Measurements from ENCODE around the gene FIGNL2. TPM values are rescaled to one million over a fixed set of nuclear protein-coding genes. Genes with fewer than 3 reads are reported as not detected.
"Not testable (repeated sequence)": the region's sequence is repeated elsewhere in the genome, so short reads cannot be mapped to it uniquely, and the experiment has no call there.

FIGNL2 gene
- total RNA-seq, 1 donor from 2014 or later, result 1.3 TPM

DNA sequence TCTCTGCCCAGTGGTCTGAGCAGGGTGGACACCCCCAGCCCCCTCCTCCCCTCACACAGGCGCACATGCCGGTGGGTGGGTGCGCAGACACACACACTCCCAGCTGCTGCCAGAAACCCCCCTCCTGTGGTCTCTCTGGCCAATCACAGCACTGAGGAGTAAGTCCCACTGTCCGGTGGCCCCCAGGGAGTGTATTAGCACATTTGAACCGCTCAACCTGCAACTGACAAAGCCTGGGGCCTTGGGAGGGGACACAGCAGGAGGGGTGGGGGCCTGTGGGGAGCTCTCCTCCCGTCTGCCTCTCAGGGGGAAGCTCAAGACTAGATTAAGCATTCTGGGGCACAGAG, 11.7 kb downstream of the FIGNL2 start:
- DNase-seq (ENCODE audit: low spot score), result no peak

DNA sequence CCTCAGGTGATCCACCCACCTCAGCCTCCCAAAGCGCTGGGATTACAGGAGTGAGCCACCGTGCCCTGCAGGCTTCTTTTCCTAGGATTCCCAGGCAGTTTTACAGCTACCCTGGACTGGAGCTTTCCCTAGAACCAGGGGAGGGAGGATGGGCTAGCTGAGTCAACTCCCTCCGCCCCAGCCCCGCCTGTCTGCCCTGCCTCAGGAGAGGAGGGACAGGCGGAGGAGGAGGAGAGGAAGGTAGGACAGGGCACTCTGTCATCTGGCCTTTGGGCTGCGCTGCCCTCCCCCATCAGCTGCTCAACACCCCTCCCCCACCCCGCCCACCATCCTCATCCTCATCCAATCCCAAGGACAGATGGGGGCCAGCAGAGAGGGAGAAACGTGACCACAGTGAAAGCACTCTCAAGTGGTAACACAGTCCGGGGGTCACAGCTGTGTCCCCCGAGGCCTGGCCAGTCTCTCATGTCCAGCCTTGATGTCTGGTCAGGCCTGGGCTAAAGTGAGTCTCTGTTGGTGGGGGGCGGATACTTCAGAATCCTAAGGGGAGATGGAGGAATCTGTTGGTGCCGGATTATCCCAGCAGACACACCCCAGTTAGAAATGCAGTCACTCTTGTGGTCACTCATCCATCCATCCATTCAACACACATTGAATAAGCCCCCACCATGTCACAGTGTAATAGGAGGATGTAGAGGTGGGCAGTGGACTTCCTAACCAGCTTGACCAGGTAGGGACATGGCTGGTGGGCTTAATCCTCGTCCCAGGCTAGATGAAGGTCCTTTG, 12.3 kb downstream of the FIGNL2 start:
- DNase-seq (ENCODE audit: low spot score), result no peak

DNA sequence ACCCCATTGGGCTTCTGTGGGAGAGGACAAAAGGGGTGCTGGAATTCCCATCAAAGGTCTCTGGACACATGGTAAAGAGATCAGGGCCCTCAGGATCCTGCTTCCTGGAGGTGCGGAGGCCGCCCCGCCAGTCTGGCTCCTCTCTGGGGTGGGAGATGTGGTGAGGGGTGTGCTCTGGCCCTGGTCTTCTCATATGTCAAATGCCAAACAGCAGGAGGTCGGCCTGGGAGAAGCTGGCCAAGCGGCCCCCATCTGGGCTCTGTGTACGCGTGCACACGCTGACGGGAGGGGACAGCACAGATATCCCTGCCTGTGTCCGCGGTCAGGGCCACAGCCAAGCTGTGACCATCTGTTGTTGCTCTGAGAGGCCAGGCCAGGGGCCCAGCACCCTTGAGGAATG, 14.1 kb downstream of the FIGNL2 start:
- DNase-seq (ENCODE audit: low spot score), result no peak

DNA sequence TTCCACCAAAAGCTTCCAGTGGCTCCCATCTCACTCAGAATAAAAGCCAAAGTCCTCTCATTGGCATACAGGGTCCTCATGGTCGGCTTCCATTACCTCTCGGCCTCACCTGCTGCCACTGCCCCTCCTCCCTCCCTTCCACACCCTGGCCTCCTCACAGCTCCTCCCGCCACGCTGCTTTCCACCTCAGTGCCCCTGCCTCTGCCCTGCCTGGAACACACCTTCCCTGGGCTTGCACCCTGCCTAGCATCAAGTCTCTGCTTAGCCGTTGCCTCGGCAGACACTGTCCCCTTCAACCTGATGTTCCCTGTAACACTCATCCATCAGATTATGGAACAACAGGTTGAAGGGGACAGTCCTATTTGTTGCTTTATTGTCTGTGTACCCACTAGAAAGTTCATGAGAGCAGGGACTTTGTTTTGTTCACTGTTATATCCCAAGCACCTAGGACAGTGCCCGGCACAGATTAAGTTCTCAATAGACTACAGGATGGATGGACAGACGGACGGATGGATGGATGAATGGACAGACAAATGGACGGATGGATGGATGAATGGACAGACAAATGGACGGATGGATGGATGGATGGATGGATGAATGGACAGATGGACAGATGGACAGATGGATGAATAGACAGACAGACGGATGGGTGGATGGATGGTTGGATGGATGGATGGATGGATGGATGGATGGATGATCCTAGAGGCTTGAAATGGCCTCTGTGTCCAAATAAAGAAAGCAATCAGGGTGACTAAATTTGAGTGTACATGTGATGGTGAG, 14.9 kb downstream of the FIGNL2 start:
- no peak for DNase-seq (ENCODE audit: low spot score)

DNA sequence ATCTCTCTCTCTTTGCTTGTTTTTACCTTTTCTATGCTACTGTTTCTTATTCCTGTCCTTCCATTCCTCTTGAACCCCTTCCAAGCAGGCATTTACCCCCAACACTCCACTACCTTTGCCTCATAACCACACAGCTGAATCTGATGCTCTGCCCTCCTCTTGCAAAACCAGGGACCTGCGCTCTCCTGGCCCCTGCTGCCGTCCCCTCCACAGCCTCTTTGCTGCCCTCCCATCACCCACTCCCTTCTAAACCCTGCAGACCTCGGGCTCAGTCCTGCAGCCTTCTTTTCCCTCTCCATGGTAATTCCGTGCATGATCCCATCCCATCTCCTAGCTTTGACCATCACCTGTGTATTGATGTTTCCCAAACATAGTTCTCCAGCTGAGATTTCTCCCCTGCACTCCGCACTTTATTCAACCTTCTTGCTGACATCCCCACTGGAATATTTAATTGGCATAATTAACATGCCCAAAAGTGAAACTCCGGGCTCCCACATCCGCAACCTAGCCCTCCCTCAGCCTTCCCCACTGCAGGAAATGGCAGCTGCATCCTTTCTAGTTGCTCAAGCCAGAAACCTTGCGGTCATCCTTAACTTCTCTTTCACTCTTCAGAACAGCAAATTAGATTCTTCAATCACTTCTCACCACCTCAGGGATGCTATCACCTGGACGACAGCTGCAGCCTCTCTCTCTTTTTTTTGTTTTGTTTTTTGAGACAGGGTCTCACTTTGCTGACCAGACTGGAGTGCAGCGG, 16.0 kb downstream of the FIGNL2 start:
- DNase-seq (ENCODE audit: low spot score), result no peak

DNA sequence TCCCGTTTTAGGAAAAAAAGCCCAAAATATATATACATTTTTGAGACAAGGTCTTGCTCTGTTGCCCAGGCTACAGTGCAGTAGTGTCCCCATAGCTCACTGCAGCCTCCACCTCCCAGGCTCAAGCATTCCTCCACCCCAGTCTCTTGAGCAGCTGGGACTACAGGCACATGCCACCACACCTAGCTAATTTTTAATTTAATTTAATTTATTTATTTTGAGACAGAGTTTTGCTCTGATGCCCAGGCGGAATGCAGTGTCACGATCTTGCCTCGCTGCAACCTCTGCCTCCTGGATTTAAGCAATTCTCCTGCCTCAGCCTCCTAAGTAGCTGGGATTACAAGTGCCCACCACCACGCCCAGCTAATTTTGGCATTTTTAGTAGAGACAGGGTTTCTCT, 16.7 kb downstream of the FIGNL2 start:
- not testable (repeated sequence) for DNase-seq (ENCODE audit: low spot score)

DNA sequence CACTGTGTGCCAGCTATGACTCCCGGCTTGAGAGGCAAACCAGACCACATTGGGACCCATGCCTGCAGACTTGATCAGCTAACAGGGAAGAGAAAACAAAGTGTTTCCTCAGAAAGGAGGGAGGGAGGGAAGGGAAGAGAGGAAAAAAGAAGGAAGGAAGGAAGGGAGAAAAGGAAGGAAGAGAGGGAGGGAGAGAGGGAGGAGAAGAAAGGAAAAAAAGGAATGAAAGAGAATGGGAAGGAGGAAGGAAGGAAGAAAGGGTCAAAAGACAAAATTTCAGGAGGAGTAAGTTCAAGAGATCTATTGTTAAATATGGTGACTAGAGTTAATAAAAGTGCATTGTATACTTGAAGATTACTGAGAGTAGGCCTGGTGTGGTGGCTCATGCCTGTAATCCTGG, 18.9 kb downstream of the FIGNL2 start:
- DNase-seq (ENCODE audit: low spot score), result no peak

DNA sequence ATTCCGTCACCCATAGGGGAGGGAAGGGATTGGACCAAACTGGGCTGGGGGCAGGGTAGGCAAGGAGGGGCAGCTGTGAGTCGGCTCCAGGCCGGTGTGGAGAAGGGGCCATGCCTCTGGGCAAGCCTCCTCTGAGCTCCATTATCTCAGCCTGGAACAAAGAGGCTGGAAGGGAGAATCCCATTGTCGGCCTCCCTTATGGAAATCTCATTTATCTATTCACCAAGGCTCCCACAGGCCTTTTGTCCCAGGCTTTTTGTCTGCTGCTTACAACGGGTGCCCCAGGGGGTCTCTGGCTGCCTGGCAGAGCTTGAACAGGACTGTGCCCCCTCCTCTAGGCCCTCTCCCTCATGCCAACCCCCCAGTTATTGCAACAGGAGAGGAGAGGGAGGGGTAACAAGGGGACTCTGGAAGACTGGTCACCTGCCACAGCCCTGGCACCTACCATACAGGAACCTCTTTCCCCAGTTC, 19.5 kb downstream of the FIGNL2 start:
- no peak for DNase-seq (ENCODE audit: low spot score)

DNA sequence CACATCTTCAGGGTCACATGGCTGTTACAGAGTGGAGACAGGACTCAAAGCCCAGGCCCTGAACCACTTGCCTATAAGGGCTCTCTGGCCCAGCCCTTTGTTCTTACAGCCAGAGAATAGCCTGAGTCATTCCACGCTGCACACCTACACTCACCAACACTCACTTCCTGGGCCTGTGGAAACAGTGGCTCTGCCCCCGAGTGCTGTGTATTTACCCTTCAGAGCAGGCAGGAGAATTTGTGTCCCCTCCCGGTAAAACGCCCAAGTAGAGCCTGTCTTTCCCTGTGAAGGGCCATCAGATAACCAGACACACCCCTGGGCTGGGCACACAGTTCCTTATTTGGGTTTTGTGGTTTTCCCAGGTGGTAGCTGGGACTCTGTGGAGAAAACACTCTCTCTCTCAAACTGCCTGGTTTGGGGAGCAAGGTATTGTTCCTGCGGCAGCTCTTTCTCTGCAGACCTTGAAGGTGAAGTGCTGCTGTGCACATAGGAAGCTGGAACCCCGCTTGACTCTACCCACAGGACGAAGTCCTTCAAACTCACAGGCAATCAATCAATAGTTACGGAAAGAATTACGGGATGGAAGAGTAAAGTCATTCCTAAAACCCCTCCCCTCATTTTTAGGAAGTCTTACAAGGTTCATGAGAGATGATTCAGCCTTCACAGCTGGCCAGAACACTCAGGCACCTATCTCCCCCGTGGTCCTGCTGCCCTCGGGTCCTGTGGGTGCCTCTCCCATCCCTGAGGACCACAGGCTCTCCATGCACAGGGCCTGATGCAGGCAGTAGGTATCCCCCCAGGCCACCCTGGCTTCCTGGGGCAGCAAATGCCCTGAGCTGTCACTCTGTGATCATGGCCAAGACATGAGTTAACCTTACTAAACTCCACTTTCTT, 20.3 kb downstream of the FIGNL2 start:
- no peak for DNase-seq (ENCODE audit: low spot score)

DNA sequence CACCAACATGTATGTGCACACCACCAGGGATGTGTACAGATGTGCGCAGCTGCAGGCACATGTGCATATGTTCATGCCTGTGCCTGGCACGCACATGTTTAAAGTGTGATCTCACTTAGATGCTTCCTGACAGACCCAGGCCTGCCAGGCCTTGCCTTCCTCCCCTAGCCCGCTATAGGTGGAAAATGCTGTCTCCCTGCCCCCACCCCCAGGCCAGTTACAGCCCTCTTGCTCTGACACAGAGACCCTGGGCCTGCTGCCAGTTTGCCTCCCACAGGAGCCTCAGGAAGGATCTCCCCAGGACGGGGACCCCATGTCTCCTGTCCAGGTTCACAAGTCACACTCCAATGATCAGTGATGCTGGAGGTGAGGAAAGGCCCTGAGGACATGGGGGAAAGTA, 21.6 kb downstream of the FIGNL2 start:
- DNase-seq (ENCODE audit: low spot score), result no peak

DNA sequence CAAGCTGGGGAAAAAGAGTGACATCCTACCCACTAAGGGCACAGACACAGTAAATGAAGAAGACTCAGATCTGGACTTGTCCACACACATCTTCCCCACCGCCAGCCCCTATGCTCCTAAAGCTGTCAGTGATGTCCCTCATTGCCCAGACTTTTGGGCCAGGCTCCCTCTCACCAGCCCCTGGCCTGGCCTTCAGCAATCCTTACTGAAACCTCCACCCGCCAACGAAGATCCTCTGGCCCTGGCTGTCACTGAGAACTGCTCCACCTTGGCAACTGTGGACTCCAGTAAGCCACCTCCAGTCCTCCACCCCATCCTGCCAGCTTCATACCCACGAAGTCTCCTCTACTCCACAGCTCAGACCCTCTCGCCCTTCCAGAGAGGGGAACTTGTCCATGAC, 23.3 kb downstream of the FIGNL2 start:
- DNase-seq (ENCODE audit: low spot score), result no peak

DNA sequence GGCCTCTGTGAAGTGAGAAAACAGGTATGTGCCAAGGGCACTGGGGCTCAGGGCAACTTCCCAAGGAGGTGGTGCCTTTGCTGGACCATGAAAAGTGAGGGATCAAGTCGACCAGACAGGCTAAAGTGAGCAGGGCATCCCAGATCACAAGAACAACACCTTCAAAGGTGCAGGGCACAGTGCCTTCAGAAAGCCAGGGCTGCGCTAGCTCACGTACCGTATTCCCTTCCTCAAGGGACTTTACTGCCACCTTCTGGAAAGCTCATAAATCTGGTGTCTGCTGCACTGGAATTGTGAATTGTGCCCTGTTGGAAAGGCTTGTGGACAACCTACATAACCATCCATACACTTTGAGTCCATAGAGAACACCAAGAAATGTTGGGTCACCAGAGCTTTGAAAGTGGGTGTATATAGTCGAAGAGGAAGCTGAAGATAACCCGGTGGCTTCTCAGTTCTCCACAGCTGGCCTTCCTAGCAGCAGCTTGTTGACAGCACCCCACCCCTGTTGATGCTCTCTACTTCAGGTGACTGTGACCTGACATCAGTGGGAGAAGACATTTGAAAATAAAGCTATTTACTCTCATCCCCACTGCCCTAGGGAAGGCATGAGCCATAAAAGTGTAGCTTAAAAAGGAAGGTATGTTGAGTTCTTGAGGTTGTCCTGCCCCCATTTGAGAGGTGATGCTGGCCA, 24.5 kb downstream of the FIGNL2 start:
- no peak for DNase-seq (ENCODE audit: low spot score)

DNA sequence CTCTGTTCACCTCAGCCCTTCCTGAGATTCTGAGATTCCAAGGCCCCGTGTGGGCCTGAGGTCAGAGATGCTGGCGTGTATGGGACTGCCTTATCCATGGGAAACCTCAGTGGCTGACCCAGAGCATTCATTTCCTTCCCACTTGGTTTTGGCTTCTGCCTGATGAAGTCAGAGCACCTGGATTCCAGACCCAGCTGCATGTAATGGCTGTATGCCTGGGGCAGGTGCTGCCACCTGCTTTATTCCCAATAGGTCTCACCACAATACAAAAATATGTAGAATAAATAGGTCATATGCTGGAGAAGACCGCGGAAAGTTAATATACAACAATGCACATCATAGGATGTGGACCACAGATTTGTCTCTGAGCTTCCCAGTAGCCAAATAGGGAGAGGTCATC, 25.6 kb downstream of the FIGNL2 start:
- no peak for DNase-seq (ENCODE audit: low spot score)

DNA sequence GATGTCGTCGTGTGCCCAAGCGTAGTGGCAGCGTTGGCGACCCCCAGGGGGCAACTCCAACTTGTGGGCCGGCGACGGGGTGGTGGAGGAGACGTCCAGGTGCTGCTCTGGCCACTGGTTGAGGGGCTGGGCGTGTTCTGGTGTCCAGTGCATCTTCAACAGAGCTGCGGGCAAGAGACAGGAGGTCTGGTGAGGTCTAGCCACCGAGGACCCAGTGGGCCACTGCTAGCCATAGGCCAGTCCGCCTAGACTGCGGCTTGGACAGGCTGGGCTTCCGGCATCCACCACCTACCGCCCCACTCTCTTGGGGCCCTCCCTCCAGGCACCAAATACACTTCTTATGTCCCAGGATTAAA, 26.3 kb downstream of the FIGNL2 start:
- DNase-seq (ENCODE audit: low spot score), result no peak

DNA sequence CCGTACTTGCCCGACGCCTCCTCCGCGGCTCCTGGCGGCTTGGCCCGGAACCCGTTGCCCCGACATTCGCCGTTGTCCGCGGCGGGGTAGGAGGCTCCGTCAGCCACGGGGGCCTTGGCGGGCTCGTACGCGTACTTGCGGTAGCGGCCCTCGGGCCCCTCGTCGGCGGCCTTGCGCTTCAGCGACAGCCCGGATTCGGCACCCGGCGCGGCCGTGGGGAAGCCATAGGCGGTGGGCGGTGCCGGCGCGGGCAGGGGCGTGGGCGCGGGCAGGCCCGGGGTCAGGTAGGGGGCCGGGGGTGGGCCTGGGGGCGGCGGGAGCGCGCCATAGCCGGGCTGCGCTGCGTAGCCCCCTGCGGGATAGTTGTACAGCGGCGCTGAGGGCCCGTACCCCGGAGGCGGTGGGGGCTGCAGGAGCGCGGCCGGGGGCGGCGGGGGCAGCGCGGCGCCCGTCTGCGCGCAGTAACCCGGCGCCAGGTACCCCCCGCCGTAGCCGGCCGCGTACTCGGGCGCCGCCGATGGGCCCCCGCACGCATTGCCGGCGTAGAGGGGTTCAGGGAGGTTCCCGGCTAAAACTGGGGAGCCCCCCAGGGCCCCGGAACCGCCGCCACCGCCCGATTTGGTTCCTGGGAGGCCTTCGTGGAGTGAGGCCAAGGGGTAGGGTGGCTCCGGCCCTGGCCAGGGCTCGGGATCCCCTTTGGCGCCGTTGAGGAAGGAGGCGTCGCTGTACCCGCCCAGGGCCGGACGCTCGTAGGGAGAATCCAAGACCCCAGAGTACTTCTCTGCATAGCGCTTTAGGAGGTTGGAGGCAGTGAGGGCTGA, 26.9 kb downstream of the FIGNL2 start:
- DNase-seq (ENCODE audit: low spot score), result no peak

DNA sequence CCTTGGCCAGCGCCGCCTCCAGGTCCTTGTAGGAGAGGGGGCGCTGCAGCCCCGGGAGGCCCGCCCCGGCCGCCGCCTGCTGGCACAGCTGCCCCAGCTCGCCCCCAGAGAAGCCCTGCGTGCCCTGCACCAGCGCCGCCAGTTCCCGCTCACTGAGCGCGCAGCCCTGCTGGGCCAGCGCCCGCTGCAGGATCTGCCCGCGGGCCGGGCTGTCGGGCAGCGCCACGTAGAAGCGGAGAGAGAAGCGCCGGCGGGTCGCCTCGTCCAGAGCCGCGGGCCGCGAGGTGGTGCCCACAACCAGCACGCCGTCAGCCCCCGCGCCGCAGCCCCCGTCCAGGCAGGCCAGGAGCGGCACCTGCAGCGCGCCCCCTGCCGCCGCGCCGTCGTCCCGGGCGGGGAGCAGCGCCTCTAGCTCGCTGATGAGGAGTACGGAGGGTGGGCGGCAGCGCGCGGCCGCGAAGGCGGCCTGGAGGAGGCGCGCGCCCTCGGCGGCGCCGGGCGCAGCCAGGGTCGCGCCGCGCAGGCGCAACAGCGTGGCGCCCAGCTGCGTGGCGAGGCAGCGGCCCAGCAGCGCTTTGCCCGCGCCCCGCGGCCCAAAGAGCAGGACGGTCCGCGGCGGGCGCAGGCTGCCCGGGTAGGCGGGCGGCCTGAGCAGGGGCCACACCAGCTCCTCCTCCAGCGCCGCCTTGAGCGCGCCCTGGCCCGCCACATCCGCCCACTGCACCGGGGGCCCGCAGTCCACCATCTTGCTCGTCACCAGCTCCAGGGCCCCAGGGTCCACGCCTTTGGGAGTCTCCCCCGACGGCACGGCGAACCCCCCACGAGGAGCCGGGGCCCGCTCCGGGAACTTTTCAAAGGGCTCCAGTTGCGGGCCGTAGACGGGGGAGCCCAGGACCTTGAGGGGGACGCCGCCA, 27.7 kb downstream of the FIGNL2 start:
- DNase-seq (ENCODE audit: low spot score), result no peak

DNA sequence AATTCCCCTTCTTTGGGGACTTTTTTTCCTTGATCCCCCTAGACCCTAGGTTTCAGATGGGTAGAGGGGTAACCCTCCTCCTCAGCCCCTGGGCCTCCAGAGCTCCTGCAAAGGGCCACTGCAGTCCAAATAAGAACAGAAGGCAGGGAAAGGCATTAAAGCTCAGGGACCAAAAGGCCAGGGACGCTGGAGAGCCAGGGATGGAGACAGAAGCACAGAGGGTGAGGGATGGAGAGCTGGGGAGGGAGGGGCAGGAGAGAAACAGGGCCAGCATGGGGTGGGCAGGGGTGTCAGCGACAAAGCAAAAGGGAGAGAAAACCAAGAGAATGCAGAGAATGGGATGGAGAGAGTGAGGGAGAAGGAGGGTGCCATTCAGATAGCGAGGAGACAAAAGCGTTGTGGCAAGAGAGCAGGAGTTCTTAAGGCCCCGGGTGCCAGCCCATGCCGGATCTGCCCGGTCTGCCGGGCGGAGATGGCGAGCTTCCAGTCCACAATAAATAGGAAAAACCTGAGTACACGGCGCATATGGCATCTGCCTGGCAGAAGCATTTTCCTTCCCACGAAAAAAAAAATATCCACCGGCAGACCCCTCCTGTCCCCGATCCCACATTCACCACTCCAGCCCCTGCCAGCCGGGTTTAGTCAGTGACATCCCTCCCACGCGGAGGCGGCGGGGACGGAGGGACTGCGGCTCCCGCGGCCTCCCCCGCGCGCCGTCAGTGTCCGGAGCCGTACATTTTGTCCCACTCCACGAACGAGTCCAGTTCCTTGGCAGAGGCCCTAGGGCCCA, 28.6 kb downstream of the FIGNL2 start:
- DNase-seq (ENCODE audit: low spot score), result no peak
